Hepatocyte (in vitro differentiated cells): ENCODE measurements around the gene CPNE2. TPM values are rescaled to one million over a fixed set of nuclear protein-coding genes. Genes with fewer than 3 reads are reported as not detected.
A peak's percentile ranks its signal among the peaks of the same experiment; 100 is the strongest.

Experiments
- DNase-seq: peaks from one replicate; pipeline ENCODE4 v3.0.0-alpha.2; 2016; ENCODE audit warnings: low spot score
- H2AFZ ChIP-seq: fragments of 200-600 bp; sonication (generic); 2 replicates; pipeline ENCODE4 v1.6.0; 2016; ENCODE audit warnings: antibody characterized with exemption, mild to moderate bottlenecking
- H3K27ac ChIP-seq: fragments of 200-600 bp; sonication (generic); 2 replicates; pipeline ENCODE4 v1.5.1; 2016; ENCODE audit warnings: mild to moderate bottlenecking
- H3K27me3 ChIP-seq: fragments of 200-600 bp; sonication (generic); 2 replicates; pipeline ENCODE4 v1.6.1; 2016
- H3K36me3 ChIP-seq: fragments of 200-600 bp; sonication (generic); replicated peaks from 2 replicates; pipeline ENCODE4 v1.5.1; 2016; ENCODE audit warnings: low read depth; ENCODE audit not compliant: insufficient read depth
- H3K4me1 ChIP-seq: fragments of 200-600 bp; sonication (generic); 2 replicates; pipeline ENCODE4 v1.5.1; 2016; ENCODE audit warnings: mild to moderate bottlenecking, moderate library complexity; ENCODE audit not compliant: insufficient read depth
- H3K4me2 ChIP-seq: fragments of 200-600 bp; sonication (generic); 2 replicates; pipeline ENCODE4 v1.6.0; 2016
- H3K4me3 ChIP-seq: fragments of 200-600 bp; sonication (generic); 2 replicates; pipeline ENCODE4 v1.5.1; 2016; ENCODE audit warnings: mild to moderate bottlenecking
- H3K79me2 ChIP-seq: fragments of 200-600 bp; sonication (generic); 2 replicates; pipeline ENCODE4 v1.6.0; 2017; ENCODE audit warnings: mild to moderate bottlenecking
- H3K9me2 ChIP-seq: fragments of 200-600 bp; sonication (generic); replicated peaks from 2 replicates; pipeline ENCODE4 v1.6.0; 2017; ENCODE audit warnings: mild to moderate bottlenecking; ENCODE audit not compliant: insufficient read depth
- H3K9me3 ChIP-seq: fragments of 200-600 bp; sonication (generic); 2 replicates; pipeline ENCODE4 v1.5.1; 2016; ENCODE audit warnings: low read depth, mild to moderate bottlenecking
- H4K20me1 ChIP-seq: fragments of 200-600 bp; sonication (generic); 2 replicates; pipeline ENCODE4 v1.6.0; 2016; ENCODE audit warnings: mild to moderate bottlenecking; ENCODE audit not compliant: insufficient read depth, poor library complexity, severe bottlenecking
- EZH2 ChIP-seq: fragments of 200-600 bp; sonication (generic); IDR thresholded peaks from 2 replicates; pipeline ENCODE4 v1.6.1; 2016; ENCODE audit warnings: antibody characterized with exemption, mild to moderate bottlenecking, borderline replicate concordance
- EZH2phosphoT487 ChIP-seq: fragments of 200-600 bp; sonication (generic); IDR thresholded peaks from one replicate; pipeline ENCODE4 v1.6.1; 2018; ENCODE audit warnings: antibody characterized with exemption, mild to moderate bottlenecking, low read depth, moderate library complexity; ENCODE audit not compliant: unreplicated experiment, severe bottlenecking
- WGBS: methylation state at CpG from one replicate; pipeline ENCODE4 v1.1.6; 2016; ENCODE audit warnings: low lambda C conversion rate; ENCODE audit errors: missing lambda C conversion rate; 5-methylcytosine and 5-hydroxymethylcytosine counted together
- polyA plus RNA-seq: library from polyadenylated mRNA; unstranded; fragments of >200 nt; fragmentation: Nextera tagmentation; extraction: Ambion mirVana; gene quantifications from 2 replicates; pipeline ENCODE4 v1.2.1, GENCODE V29; 2016
- total RNA-seq: library from RNA; depleted of rRNA; stranded (reverse); fragments of >200 nt; gene quantifications from 2 replicates; pipeline ENCODE4 v1.2.3, GENCODE V29; 2014

The CPNE2 gene
- total and polyA plus RNA-seq, 2 experiments from 2014 or later = 15.6 to 22.3 TPM

GRCh38 chr16:57196753-57197152, 104.4 kb downstream of the CPNE2 start:
- Histone ChIP-seq H3K9me3 (no peaks in the 10 kb centered on the region), H3K4me2 (peak overlapping the region; percentile 27), H3K4me1 (peaks cover 13% of the 10 kb centered on the region), H2AFZ (no peak overlapping the region), H3K79me2 (peaks cover 75% of the 10 kb centered on the region), H3K27me3 (no peaks in the 10 kb centered on the region), H3K27ac (peak overlapping the region; percentile 31), H4K20me1 (peaks cover 54% of the 10 kb centered on the region), H3K4me3 (no peak overlapping the region), H3K9me2 (no peaks in the 10 kb centered on the region), H3K36me3 (no peaks in the 10 kb centered on the region)
- TF ChIP-seq EZH2phosphoT487 (no peak), EZH2 (no peak)
- 49% methylated on average over 3 of the region's 3 CpGs for WGBS
- DNase-seq = no peak

Other genes with a start within 250 kb of the CPNE2 start
- not detected in 2 replicates for gene SLC12A3, start 227.4 kb upstream of the CPNE2 start, total RNA-seq
- not detected in 2 replicates for gene SLC12A3, start 227.4 kb upstream of the CPNE2 start, polyA plus RNA-seq
- gene HERPUD1, start 160.4 kb upstream of the CPNE2 start, total RNA-seq = 201 and 253 TPM in 2 replicates
- 185 and 199 TPM in 2 replicates for gene HERPUD1, start 160.4 kb upstream of the CPNE2 start, polyA plus RNA-seq
- not detected in 2 replicates for gene CETP, start 130.6 kb upstream of the CPNE2 start, total RNA-seq
- not detected in 2 replicates for gene CETP, start 130.6 kb upstream of the CPNE2 start, polyA plus RNA-seq
- gene NLRC5, start 103.0 kb upstream of the CPNE2 start, total RNA-seq = 1.3 and 6.4 TPM in 2 replicates
- gene NLRC5, start 103.0 kb upstream of the CPNE2 start, polyA plus RNA-seq = 4.5 and 7.0 TPM in 2 replicates
- gene PSME3IP1, start 93.5 kb downstream of the CPNE2 start, total RNA-seq = 73.2 and 79.7 TPM in 2 replicates
- 62.6 and 64.2 TPM in 2 replicates for gene PSME3IP1, start 93.5 kb downstream of the CPNE2 start, polyA plus RNA-seq
- 52.7 and 57.5 TPM in 2 replicates for gene RSPRY1, start 93.7 kb downstream of the CPNE2 start, total RNA-seq
- gene RSPRY1, start 93.7 kb downstream of the CPNE2 start, polyA plus RNA-seq = 42.3 and 52.7 TPM in 2 replicates
- gene ARL2BP, start 152.7 kb downstream of the CPNE2 start, total RNA-seq = 92.6 and 105 TPM in 2 replicates
- 102 and 104 TPM in 2 replicates for gene ARL2BP, start 152.7 kb downstream of the CPNE2 start, polyA plus RNA-seq
- gene PLLP, start 192.1 kb downstream of the CPNE2 start, total RNA-seq = 42.3 and 49.5 TPM in 2 replicates
- gene PLLP, start 192.1 kb downstream of the CPNE2 start, polyA plus RNA-seq = 31.0 and 38.7 TPM in 2 replicates